ENCODE measurements around the gene GPR146. TPM values are rescaled to one million over a fixed set of nuclear protein-coding genes. Genes with fewer than 3 reads are reported as not detected.
A peak's percentile ranks its signal among the peaks of the same experiment; 100 is the strongest.
"Not testable (repeated sequence)": the region's sequence is repeated elsewhere in the genome, so short reads cannot be mapped to it uniquely, and the experiment has no call there.

GPR146 gene
- polyA plus RNA-seq, 4 donors = 1.1 to 13.4 (median 2.7) TPM

- no peaks in the 10 kb centered on the region for H3K27me3 ChIP-seq (ENCODE audit: control insufficient read depth in 3 of 3, insufficient read depth in 3 of 3, low read length in 3 of 3)
- no peak overlapping the region for H3K4me3 ChIP-seq (ENCODE audit: low read depth in 1 of 3, low read length in 3 of 3)
- DNase-seq = no peak
- H3K27ac ChIP-seq (ENCODE audit: low read depth in 1 of 3, low read length in 2 of 3) = no peak overlapping the region
- H3K36me3 ChIP-seq (ENCODE audit: control insufficient read depth in 3 of 3, insufficient read depth in 2 of 3, low read depth in 1 of 3, low read length in 3 of 3) = peaks cover 0 to 52% (median 4%) of the 10 kb centered on the region in 3 donors
- H3K4me1 ChIP-seq (ENCODE audit: control insufficient read depth in 3 of 3, insufficient read depth in 2 of 3, low read depth in 1 of 3, low read length in 2 of 3) = no peaks in the 10 kb centered on the region
- no peaks in the 10 kb centered on the region for H3K9me3 ChIP-seq (ENCODE audit: control insufficient read depth in 2 of 2, insufficient read depth in 1 of 2, low read depth in 1 of 2, low read length in 1 of 2)
- WGBS, 3 donors = 86 to 89% (median 89%) methylated on average over 37 to 52 of the region's 52 CpGs
- no peak for FAIRE-seq
These were observed 44.1 kb upstream of the GPR146 start for GRCh38 chr7:999941-1000935.

DNA sequence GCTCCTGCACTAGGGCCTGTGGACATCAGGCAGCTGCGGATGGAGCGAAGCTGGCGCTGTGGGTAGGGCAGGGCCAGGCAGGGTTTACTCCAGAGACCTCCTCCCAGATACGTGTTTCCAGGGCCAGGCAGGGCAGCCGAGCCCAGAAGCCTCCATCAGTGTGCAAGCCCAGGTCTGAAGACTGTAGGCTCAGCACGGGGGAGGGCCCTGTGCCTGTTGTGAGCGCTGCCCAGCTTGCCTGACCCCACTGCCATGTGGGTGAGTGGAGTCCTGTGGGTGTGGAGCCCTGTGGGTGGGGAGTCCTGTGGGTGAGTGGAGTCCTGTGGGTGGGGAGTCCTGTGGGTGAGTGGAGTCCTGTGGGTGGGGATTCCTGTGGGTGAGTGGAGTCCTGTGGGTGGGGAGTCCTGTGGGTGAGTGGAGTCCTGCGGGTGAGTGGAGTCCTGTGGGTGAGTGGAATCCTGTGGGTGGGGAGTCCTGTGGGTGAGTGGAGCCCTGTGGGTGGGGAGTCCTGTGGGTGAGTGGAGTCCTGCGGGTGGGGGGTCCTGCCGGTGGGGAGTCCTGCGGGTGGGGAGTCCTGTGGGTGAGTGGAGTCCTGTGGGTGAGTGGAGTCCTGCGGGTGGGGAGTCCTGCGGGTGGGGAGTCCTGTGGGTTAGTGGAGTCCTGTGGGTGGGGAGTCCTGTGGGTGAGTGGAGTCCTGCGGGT is 43.1 kb upstream of the GPR146 start:
- not testable (repeated sequence) for H3K4me3 ChIP-seq (ENCODE audit: low read depth in 1 of 3, low read length in 3 of 3); H3K27ac ChIP-seq (ENCODE audit: low read depth in 1 of 3, low read length in 2 of 3); H3K27me3 ChIP-seq (ENCODE audit: control insufficient read depth in 3 of 3, insufficient read depth in 3 of 3, low read length in 3 of 3); DNase-seq; H3K4me1 ChIP-seq (ENCODE audit: control insufficient read depth in 3 of 3, insufficient read depth in 2 of 3, low read depth in 1 of 3, low read length in 2 of 3); FAIRE-seq; H3K9me3 ChIP-seq (ENCODE audit: control insufficient read depth in 2 of 2, insufficient read depth in 1 of 2, low read depth in 1 of 2, low read length in 1 of 2)
- WGBS, 3 donors = 89 to 93% (median 93%) methylated on average over 13 to 14 of the region's 14 CpGs
- peaks cover 0 to 52% (median 4%) of the 10 kb centered on the region in 3 donors for H3K36me3 ChIP-seq (ENCODE audit: control insufficient read depth in 3 of 3, insufficient read depth in 2 of 3, low read depth in 1 of 3, low read length in 3 of 3)

- H3K27ac ChIP-seq (ENCODE audit: low read depth in 1 of 3, low read length in 2 of 3); H3K27me3 ChIP-seq (ENCODE audit: control insufficient read depth in 3 of 3, insufficient read depth in 3 of 3, low read length in 3 of 3); DNase-seq; H3K4me1 ChIP-seq (ENCODE audit: control insufficient read depth in 3 of 3, insufficient read depth in 2 of 3, low read depth in 1 of 3, low read length in 2 of 3); FAIRE-seq; H3K9me3 ChIP-seq (ENCODE audit: control insufficient read depth in 2 of 2, insufficient read depth in 1 of 2, low read depth in 1 of 2, low read length in 1 of 2); H3K4me3 ChIP-seq (ENCODE audit: low read depth in 1 of 3, low read length in 3 of 3): not testable (repeated sequence)
- H3K36me3 ChIP-seq (ENCODE audit: control insufficient read depth in 3 of 3, insufficient read depth in 2 of 3, low read depth in 1 of 3, low read length in 3 of 3) = peaks cover 0 to 49% (median under 1%) of the 10 kb centered on the region in 3 donors
- WGBS, 3 donors = 90 to 100% (median 96%) methylated on average over 4 of the region's 4 CpGs
These were observed 42.3 kb upstream of the GPR146 start for GRCh38 chr7:1002026-1002425.

GRCh38 chr7:1002445-1002844 is 41.9 kb upstream of the GPR146 start:
- not testable (repeated sequence) for H3K27me3 ChIP-seq (ENCODE audit: control insufficient read depth in 3 of 3, insufficient read depth in 3 of 3, low read length in 3 of 3); H3K27ac ChIP-seq (ENCODE audit: low read depth in 1 of 3, low read length in 2 of 3); DNase-seq; H3K4me1 ChIP-seq (ENCODE audit: control insufficient read depth in 3 of 3, insufficient read depth in 2 of 3, low read depth in 1 of 3, low read length in 2 of 3); H3K9me3 ChIP-seq (ENCODE audit: control insufficient read depth in 2 of 2, insufficient read depth in 1 of 2, low read depth in 1 of 2, low read length in 1 of 2); H3K4me3 ChIP-seq (ENCODE audit: low read depth in 1 of 3, low read length in 3 of 3); FAIRE-seq
- WGBS, 3 donors = 86 to 100% (median 89%) methylated on average over 1 to 6 of the region's 7 CpGs
- H3K36me3 ChIP-seq (ENCODE audit: control insufficient read depth in 3 of 3, insufficient read depth in 2 of 3, low read depth in 1 of 3, low read length in 3 of 3) = peaks cover 0 to 49% (median 0%) of the 10 kb centered on the region in 3 donors

DNA sequence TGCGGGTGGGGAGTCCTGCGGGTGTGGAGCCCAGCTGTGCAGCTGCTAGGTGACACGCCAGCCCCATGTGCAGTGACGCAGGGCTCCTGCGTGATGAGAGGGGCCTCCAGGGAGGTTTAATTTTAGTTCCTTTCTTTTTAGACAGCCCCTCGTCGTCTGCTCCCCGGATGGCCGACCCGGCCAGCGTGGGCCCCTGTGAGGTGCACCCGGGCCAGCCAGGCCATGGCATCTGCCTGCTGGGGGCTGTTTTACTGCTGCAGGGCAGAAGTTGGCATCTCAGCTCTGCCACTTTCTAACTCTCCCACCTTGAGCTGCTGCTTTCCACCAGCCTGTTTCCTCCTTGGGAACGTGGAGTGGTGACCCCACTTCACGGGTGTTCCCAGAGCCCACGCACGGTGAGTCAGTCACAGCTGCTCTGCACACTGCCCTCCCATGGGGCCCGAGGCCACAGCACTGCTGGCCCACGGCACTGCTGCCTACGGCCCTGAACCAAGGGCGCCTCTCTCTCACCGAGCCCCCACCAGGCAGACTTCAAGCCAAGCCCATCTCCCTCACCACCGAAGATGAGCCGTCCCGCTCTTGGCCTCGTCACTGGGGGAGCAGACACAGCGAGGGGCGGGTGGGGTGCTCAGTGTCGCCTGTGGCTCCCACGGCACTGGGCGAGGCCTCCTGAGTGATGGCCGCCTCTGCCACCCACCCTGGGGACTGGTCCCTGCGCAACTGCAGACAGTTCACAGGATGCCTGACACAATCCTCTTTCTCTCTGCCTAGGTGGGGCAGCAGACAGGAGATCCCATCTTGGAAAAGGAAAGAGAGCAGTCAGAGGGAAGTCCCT is 40.1 kb upstream of the GPR146 start:
- whole genome bisulfite sequencing, 3 donors = 82 to 91% (median 90%) methylated on average over 31 to 32 of the region's 32 CpGs
- FAIRE-seq (no peak), DNase-seq (no peak)
- H3K4me1 ChIP-seq (ENCODE audit: control insufficient read depth in 3 of 3, insufficient read depth in 2 of 3, low read depth in 1 of 3, low read length in 2 of 3) = no peaks in the 10 kb centered on the region
- no peaks in the 10 kb centered on the region for H3K9me3 ChIP-seq (ENCODE audit: control insufficient read depth in 2 of 2, insufficient read depth in 1 of 2, low read depth in 1 of 2, low read length in 1 of 2)
- peaks cover 0 to 59% (median 0%) of the 10 kb centered on the region in 3 donors for H3K36me3 ChIP-seq (ENCODE audit: control insufficient read depth in 3 of 3, insufficient read depth in 2 of 3, low read depth in 1 of 3, low read length in 3 of 3)
- no peak overlapping the region for H3K27ac ChIP-seq (ENCODE audit: low read depth in 1 of 3, low read length in 2 of 3)
- no peak overlapping the region for H3K4me3 ChIP-seq (ENCODE audit: low read depth in 1 of 3, low read length in 3 of 3)
- no peaks in the 10 kb centered on the region for H3K27me3 ChIP-seq (ENCODE audit: control insufficient read depth in 3 of 3, insufficient read depth in 3 of 3, low read length in 3 of 3)

DNA sequence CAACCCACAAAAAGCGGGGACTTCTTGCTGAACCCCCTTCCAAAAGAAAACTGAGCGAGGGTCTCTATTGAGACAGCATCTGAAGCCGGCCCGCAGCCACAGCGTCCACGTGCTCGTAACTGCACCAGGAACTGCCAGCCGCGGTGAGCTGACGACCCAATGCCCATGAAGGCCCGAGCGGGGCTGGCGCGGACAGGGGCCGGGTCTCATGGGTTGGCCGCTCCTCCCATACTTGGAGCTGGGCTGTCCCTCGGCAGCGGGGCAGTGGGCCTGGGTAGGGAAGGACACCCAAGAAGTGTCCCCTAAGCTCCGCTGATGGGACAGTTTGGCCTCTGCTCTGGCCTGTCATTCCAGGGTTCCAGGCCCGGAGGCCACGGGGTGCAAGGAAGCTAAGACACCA is 39.0 kb upstream of the GPR146 start:
- DNase-seq = no peak
- H3K36me3 ChIP-seq (ENCODE audit: control insufficient read depth in 3 of 3, insufficient read depth in 2 of 3, low read depth in 1 of 3, low read length in 3 of 3) = peaks cover 0 to 61% (median 0%) of the 10 kb centered on the region in 3 donors
- no peaks in the 10 kb centered on the region for H3K9me3 ChIP-seq (ENCODE audit: control insufficient read depth in 2 of 2, insufficient read depth in 1 of 2, low read depth in 1 of 2, low read length in 1 of 2)
- no peak for FAIRE-seq
- 94 to 96% (median 96%) methylated on average over 21 of the region's 21 CpGs for WGBS, 3 donors
- no peaks in the 10 kb centered on the region for H3K4me1 ChIP-seq (ENCODE audit: control insufficient read depth in 3 of 3, insufficient read depth in 2 of 3, low read depth in 1 of 3, low read length in 2 of 3)
- no peaks in the 10 kb centered on the region for H3K27me3 ChIP-seq (ENCODE audit: control insufficient read depth in 3 of 3, insufficient read depth in 3 of 3, low read length in 3 of 3)
- H3K4me3 ChIP-seq (ENCODE audit: low read depth in 1 of 3, low read length in 3 of 3) = no peak overlapping the region
- H3K27ac ChIP-seq (ENCODE audit: low read depth in 1 of 3, low read length in 2 of 3) = no peak overlapping the region

DNA sequence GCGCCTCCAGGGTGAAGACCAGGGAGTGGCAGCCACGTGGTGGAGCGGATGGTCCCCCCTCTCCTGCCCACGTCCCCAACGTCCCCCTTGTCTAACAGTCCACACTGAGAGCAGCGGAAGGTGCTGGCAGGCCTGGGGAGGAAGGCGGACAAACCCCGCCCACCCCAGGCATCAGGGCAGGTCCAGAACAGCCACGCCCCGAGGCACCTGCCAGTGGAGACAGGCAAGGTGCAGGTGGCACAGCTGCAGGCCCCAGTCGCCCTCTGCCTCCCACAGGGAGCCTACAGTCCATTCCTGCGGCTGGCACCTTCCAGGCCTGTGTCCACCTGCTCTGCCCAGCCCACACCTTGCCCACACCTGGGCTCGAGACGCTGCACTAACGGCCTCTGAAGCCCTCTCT is 36.4 kb upstream of the GPR146 start:
- FAIRE-seq (no peak), DNase-seq (peak in 1 of 2 donors; percentile 75)
- Histone ChIP-seq H3K9me3 (ENCODE audit: control insufficient read depth in 2 of 2, insufficient read depth in 1 of 2, low read depth in 1 of 2, low read length in 1 of 2) (no peaks in the 10 kb centered on the region), H3K4me3 (ENCODE audit: low read depth in 1 of 3, low read length in 3 of 3) (no peak overlapping the region), H3K27me3 (ENCODE audit: control insufficient read depth in 3 of 3, insufficient read depth in 3 of 3, low read length in 3 of 3) (no peaks in the 10 kb centered on the region), H3K4me1 (ENCODE audit: control insufficient read depth in 3 of 3, insufficient read depth in 2 of 3, low read depth in 1 of 3, low read length in 2 of 3) (no peaks in the 10 kb centered on the region), H3K36me3 (ENCODE audit: control insufficient read depth in 3 of 3, insufficient read depth in 2 of 3, low read depth in 1 of 3, low read length in 3 of 3) (peaks cover 0 to 63% (median 0%) of the 10 kb centered on the region in 3 donors), H3K27ac (ENCODE audit: low read depth in 1 of 3, low read length in 2 of 3) (no peak overlapping the region)
- WGBS, 3 donors = 40 to 74% (median 47%) methylated on average over 13 to 15 of the region's 15 CpGs
